ENCODE measurements around the gene TXNIP.
A peak's percentile ranks its signal among the peaks of the same experiment; 100 is the strongest.

The TXNIP gene

DNA sequence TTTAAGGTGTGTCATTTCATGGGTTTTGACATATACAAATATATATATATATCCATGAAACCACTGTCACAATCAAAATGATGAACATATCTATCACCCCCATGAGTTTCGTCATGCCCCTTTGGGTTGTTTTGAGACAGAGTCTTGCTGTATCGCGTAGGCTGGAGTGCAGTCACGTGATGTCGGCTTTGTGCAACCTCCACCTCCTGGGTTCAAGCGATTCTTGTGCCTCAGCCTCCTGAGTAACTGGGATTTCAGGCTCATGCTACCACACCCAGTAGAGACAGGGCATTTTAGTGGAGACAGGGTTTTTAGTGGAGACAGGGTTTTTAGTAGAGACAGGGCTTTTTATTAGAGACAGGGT, 17.2 kb upstream of the TXNIP start:
- TF ChIP-seq, protein P1, sequence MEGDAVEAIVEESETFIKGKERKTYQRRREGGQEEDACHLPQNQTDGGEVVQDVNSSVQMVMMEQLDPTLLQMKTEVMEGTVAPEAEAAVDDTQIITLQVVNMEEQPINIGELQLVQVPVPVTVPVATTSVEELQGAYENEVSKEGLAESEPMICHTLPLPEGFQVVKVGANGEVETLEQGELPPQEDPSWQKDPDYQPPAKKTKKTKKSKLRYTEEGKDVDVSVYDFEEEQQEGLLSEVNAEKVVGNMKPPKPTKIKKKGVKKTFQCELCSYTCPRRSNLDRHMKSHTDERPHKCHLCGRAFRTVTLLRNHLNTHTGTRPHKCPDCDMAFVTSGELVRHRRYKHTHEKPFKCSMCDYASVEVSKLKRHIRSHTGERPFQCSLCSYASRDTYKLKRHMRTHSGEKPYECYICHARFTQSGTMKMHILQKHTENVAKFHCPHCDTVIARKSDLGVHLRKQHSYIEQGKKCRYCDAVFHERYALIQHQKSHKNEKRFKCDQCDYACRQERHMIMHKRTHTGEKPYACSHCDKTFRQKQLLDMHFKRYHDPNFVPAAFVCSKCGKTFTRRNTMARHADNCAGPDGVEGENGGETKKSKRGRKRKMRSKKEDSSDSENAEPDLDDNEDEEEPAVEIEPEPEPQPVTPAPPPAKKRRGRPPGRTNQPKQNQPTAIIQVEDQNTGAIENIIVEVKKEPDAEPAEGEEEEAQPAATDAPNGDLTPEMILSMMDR (IDR thresholded peaks at IDR 0.05; ENCODE audit: control extremely low read depth, extremely low read depth, low read depth, missing control alignments), result no peak
- DNase-seq (ENCODE audit: extremely low spot score), result no peak
- ChIA-PET CTCF (interaction anchor here (0.6 to 6.2 kb wide), 3 partner anchors 8 to 168 kb away, joined by 3 to 53 read pairs (median 4); partner anchors contain the start of genes HJV and NUDT17), POLR2A (no interaction called here)

DNA sequence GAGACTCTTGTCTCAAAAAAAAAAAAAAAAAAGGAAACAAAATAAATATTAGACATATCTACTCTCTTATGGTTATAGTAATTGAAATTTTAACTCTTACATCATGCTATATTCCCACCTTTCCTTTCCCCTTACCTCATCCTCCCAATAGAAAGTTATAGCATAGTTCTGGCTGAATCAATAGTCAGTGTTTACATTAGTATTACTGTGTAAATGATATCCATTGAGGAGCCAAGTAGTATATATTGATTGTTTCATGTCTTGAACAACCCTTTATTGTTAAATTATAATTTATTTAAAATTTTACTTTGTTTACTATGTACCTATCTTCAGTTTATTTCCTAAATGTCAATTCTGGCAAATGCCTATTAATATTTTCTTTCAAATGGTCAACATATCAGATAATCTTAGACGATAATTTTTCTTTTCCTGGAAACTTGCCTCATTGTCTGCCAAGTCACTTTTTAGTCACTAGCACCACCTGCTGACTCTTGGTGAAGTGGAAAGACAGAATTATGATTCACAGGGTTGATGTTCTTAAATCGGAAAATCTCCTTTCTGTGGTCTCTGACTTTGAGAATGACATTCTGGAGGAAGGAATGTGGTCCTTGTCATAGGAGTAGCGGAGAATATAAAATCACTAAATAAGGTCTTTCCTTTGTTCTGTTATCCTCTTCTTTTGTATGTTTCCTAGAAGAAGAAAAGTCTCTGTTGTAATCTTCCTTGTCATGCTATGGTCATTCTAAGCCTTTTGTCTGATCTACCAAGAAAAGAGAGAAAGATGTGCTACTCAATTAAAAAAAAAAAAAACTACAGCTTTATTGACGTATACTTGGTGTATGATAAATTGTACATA, 16.6 kb upstream of the TXNIP start:
- DNase-seq (ENCODE audit: extremely low spot score), result peak; percentile 65
- TF ChIP-seq, protein P1 (IDR thresholded peaks at IDR 0.05; ENCODE audit: control extremely low read depth, extremely low read depth, low read depth, missing control alignments), result peak; percentile 77
- POLR2A ChIA-PET, result no interaction called here
- CTCF ChIA-PET, result interaction anchor here (0.6 to 11.9 kb wide), 14 partner anchors 9 to 167 kb away, joined by 3 to 249 read pairs (median 4); partner anchors contain the start of genes HJV, NUDT17, PIAS3 and RBM8A

DNA sequence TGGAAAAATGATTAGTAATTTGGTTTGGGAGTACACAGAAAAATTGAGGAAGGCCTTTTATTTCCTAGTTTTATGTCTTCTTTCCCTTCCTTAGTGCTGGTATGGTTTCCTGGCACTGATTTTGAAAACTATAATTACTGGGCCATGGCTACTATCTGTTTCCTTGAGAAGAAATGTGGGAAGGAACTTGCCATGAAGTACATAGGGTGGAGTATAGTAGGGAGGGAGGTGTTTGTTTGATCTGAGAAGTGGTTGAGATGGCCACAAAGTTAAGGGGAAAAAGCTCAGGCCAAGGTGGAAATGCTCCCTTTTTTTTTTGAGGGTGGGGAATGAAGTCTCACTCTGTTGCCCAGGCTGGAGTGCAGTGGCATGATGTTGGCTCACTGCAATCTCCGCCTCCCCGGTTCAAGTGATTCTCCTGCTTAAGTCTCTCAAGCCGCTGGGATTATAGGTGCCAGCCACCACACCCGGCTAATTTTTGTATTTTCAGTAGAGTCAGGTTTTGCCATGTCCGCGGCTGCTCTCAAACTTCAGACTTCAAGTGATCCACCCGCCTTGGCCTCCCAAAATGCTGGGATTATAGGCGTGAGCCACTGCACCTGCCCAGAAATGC, 13.9 kb upstream of the TXNIP start:
- ChIA-PET CTCF (interaction anchor here (2.7 to 11.9 kb wide), 3 partner anchors 32 to 165 kb away, joined by 22 to 249 read pairs (median 53); partner anchors contain the start of gene NUDT17), POLR2A (no interaction called here)
- DNase-seq (ENCODE audit: extremely low spot score), result no peak
- TF ChIP-seq, protein P1 (IDR thresholded peaks at IDR 0.05; ENCODE audit: control extremely low read depth, extremely low read depth, low read depth, missing control alignments), result no peak

DNA sequence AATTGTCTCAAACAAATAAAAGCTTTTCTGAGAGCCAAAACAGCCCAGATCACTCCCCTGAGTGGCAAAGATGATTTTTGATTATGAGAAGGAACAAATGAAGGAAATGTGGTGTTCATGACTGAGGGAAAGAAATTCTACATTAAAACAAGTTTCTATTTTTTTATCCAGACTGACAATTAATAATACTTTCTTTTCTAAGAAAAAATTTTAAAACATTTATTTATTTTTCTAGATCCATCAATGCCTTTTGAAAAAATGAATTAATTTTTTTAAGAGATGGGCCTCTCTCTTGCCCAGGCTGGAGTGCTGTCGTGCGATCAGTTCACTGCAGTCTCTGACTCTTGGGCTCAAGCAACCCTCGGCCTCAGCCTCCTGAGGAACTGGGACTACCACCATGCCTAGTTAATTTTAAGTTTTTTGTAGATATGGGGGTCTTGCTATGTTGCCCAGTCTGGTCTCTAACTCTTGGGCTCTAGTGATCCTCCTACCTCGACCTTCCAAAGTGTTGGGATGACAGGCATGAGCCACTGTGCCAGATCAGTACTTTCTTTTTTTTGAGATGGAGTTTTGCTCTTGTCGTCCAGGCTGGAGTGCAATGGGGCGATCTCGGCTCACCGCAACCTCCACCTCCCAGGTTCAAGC, 11.2 kb upstream of the TXNIP start:
- ChIA-PET POLR2A (interaction anchor here (1.6 kb wide), 1 partner anchor 28 kb away, joined by 3 read pairs; no protein-coding TSS in a partner anchor), CTCF (interaction anchor here (0.6 to 11.9 kb wide), 24 partner anchors 10 to 162 kb away, joined by 3 to 249 read pairs (median 8); partner anchors contain the start of genes ANKRD34A, HJV, LIX1L and NUDT17)
- TF ChIP-seq, protein P1 (IDR thresholded peaks at IDR 0.05; ENCODE audit: control extremely low read depth, extremely low read depth, low read depth, missing control alignments), result no peak
- no peak for DNase-seq (ENCODE audit: extremely low spot score)

DNA sequence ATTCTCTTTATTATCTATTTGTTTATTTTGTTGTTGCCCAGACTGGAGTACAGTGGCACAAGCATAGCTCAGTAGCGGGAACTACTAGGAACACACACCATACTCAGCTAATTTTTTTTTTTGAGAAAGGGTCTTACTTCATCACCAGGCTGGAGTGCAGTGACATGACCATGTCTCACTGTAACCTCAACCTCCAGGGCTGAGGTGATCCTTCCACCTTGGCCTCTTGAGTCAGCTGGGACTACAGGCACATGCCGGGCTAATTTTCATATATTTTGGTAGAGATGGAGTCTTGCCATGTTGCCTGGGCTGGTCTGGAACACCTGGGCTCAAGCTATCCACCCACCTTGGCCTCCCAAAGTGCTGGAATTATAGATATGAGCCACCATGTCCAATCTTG, 5.3 kb upstream of the TXNIP start:
- TF ChIP-seq, protein P1 (IDR thresholded peaks at IDR 0.05; ENCODE audit: control extremely low read depth, extremely low read depth, low read depth, missing control alignments), result no peak
- CTCF ChIA-PET, result interaction anchor here (1.3 to 11.9 kb wide), 4 partner anchors 10 to 156 kb away, joined by 3 to 249 read pairs (median 6); partner anchors contain the start of gene NUDT17
- POLR2A ChIA-PET, result interaction anchor here (1.0 kb wide), 1 partner anchor 13 kb away, joined by 3 read pairs; no protein-coding TSS in a partner anchor
- DNase-seq (ENCODE audit: extremely low spot score), result no peak

Measured in GM10248 (cell line).